ENCODE results near the gene ASPG.

Gene ASPG

DNA sequence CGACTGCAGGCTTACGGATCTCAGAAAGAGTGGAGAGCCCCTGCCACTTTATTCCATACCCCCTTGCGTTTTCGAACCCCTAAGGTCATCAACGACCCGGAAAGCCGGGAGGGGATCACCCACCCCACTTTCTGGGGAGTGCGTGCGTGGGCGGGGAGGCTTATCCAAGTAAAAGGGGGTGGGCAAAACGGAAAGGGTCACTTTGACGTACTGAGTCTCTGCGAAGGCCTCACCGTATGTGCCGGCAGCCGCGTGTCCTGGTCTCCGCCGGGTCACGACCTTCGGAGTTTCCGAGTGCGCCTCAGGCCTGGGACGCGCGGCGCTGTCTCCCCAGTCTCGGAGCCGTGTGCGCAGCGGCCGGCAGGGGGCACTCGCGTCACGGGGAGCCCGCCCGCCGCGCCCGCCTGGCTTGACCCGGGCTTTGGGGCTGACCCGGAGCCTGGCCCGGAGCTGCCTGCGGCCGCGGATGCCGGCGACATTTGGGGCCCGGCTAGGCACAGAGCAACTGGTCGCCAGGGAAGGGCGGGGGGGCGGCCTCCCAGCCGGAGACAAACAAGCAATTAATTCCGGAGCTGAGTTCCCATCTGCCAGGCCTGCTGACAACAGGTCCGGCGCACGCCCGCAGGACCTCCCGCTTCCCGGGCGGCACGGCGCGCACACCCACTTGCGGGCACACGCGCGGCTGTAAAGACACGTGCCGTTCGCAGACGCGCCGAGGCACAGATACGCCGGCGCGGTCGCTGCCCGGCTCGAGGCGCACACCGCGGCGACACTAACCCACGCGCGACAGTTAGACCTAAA, 52.0 kb downstream of the ASPG start:
- no peak overlapping the region for H3K27ac ChIP-seq (ENCODE audit: insufficient read depth, low read length, poor library complexity, severe bottlenecking)
- peak overlapping the region; percentile 62 for H3K4me3 ChIP-seq (ENCODE audit: insufficient read depth, low read depth, low read length, poor library complexity, severe bottlenecking)
- no peaks in the 10 kb centered on the region for H3K9me3 ChIP-seq (ENCODE audit: control insufficient read depth, low read length)
- peaks cover 26% of the 10 kb centered on the region for H3K4me1 ChIP-seq (ENCODE audit: control insufficient read depth, insufficient read depth, low read length, poor library complexity, severe bottlenecking)
- peak in 2 of 3 donors; percentile 19 to 27 for DNase-seq
- peaks cover 28% of the 10 kb centered on the region for H3K27me3 ChIP-seq (replicated peaks; ENCODE audit: control insufficient read depth, insufficient read depth, low read length, poor library complexity, severe bottlenecking)
- H3K36me3 ChIP-seq (ENCODE audit: control insufficient read depth, insufficient read depth, low read length): no peaks in the 10 kb centered on the region

DNA sequence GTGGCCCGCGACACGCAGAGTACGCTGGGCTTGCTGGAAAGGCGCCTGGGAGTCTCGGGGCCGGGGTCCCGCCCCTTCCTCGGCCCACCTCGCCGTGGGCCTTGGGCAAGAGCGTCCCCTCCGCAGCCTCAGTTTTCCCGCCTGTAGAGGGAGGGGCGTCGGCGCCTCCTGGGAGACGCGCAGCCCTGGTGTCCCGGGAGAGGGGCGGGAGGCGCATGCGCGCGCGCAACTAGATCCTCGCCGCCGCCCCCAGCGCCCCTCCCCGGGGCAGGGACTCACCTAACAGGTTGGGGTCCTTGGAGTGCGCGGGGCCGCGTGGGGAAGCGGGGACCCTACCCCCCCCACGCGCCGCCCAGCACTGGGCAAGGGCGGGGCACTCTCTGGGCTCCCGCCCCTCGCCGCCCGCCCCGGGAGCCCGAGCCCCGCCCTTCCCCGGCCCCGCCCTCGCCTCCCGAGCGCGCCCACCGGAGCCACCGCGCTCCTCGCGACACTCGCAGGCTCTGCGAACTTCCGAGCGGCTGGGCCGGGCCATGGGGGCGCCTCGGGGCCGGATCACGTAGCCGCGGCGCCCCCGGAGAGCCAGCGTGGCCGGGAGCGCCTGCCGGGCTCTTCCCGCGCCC, 52.7 kb downstream of the ASPG start, which contains the start of gene KIF26A:
Gene KIF26A, plus strand, starts transcription at position 490 of the 620 bp plus-strand sequence. CDS start 136 bp downstream, outside the sequence.
- H3K27ac ChIP-seq (ENCODE audit: insufficient read depth, low read length, poor library complexity, severe bottlenecking): no peak within 1 kb of the TSS
- H3K4me3 ChIP-seq (ENCODE audit: insufficient read depth, low read depth, low read length, poor library complexity, severe bottlenecking): peak within 1 kb of the TSS; percentile 62
- H3K9me3 ChIP-seq (ENCODE audit: control insufficient read depth, low read length): no peaks in the 10 kb centered on the region
- H3K27me3 ChIP-seq (replicated peaks; ENCODE audit: control insufficient read depth, insufficient read depth, low read length, poor library complexity, severe bottlenecking): peaks cover 28% of the 10 kb centered on the region
- H3K36me3 ChIP-seq (ENCODE audit: control insufficient read depth, insufficient read depth, low read length): no peaks in the 10 kb centered on the region
- DNase-seq: no peak
- H3K4me1 ChIP-seq (ENCODE audit: control insufficient read depth, insufficient read depth, low read length, poor library complexity, severe bottlenecking): peaks cover 26% of the 10 kb centered on the region

- H3K4me3 ChIP-seq (ENCODE audit: insufficient read depth, low read depth, low read length, poor library complexity, severe bottlenecking): peak overlapping the region; percentile 12
- no peak for DNase-seq
- H3K27ac ChIP-seq (ENCODE audit: insufficient read depth, low read length, poor library complexity, severe bottlenecking): no peak overlapping the region
- H3K9me3 ChIP-seq (ENCODE audit: control insufficient read depth, low read length): no peaks in the 10 kb centered on the region
- H3K4me1 ChIP-seq (ENCODE audit: control insufficient read depth, insufficient read depth, low read length, poor library complexity, severe bottlenecking): peaks cover 26% of the 10 kb centered on the region
- peaks cover 28% of the 10 kb centered on the region for H3K27me3 ChIP-seq (replicated peaks; ENCODE audit: control insufficient read depth, insufficient read depth, low read length, poor library complexity, severe bottlenecking)
- H3K36me3 ChIP-seq (ENCODE audit: control insufficient read depth, insufficient read depth, low read length): no peaks in the 10 kb centered on the region
Observed at GRCh38 chr14:104138718-104139459, 53.4 kb downstream of the ASPG start.

DNA sequence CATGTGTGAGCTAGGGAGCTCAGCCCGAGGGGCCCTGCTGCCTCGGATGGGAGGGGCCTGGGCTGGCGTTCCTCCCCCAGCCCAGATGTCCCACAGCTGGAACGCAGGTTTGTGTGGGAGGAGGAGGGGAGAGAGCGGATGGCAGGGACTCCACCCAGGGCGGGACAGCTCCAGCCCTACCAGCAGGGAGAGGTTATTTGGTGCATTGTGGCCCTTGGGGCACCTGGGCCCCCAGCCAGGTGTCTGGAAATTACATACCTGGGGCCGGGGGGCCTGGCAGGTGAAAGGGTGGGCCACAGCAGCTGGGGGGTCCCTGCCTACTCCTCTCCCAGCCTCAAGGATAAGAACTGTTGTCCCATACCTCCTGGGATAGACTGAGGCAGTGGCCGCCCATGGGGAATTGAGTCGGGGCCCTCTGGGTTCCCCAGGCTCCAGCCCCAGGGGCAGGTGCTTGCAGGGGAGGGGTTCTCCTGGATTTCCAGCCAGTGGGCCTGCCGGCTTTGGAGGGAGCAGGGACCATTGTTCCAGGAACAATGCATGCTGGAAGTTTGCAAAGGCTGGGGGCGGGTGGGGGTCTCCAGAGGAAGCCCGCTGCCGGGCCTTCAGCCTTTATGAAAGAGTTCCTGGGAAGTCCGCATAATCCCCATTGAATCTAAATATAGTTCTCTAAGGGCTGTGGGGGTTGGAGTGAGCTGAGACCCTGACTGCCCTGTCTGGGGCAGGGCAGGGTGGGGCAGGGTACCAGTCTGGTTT, 54.1 kb downstream of the ASPG start:
- Histone ChIP-seq H3K4me1 (ENCODE audit: control insufficient read depth, insufficient read depth, low read length, poor library complexity, severe bottlenecking) (peaks cover 26% of the 10 kb centered on the region), H3K9me3 (ENCODE audit: control insufficient read depth, low read length) (no peaks in the 10 kb centered on the region), H3K36me3 (ENCODE audit: control insufficient read depth, insufficient read depth, low read length) (no peaks in the 10 kb centered on the region), H3K4me3 (ENCODE audit: insufficient read depth, low read depth, low read length, poor library complexity, severe bottlenecking) (no peak overlapping the region), H3K27me3 (replicated peaks; ENCODE audit: control insufficient read depth, insufficient read depth, low read length, poor library complexity, severe bottlenecking) (peaks cover 28% of the 10 kb centered on the region), H3K27ac (ENCODE audit: insufficient read depth, low read length, poor library complexity, severe bottlenecking) (no peak overlapping the region)
- no peak for DNase-seq

- Histone ChIP-seq H3K36me3 (ENCODE audit: control insufficient read depth, insufficient read depth, low read length) (no peaks in the 10 kb centered on the region), H3K27ac (ENCODE audit: insufficient read depth, low read length, poor library complexity, severe bottlenecking) (no peak overlapping the region), H3K4me1 (ENCODE audit: control insufficient read depth, insufficient read depth, low read length, poor library complexity, severe bottlenecking) (peaks cover 26% of the 10 kb centered on the region), H3K27me3 (replicated peaks; ENCODE audit: control insufficient read depth, insufficient read depth, low read length, poor library complexity, severe bottlenecking) (peaks cover 23% of the 10 kb centered on the region), H3K9me3 (ENCODE audit: control insufficient read depth, low read length) (no peaks in the 10 kb centered on the region), H3K4me3 (ENCODE audit: insufficient read depth, low read depth, low read length, poor library complexity, severe bottlenecking) (no peak overlapping the region)
- no peak for DNase-seq
Observed at GRCh38 chr14:104140213-104140462, 54.6 kb downstream of the ASPG start.

DNA sequence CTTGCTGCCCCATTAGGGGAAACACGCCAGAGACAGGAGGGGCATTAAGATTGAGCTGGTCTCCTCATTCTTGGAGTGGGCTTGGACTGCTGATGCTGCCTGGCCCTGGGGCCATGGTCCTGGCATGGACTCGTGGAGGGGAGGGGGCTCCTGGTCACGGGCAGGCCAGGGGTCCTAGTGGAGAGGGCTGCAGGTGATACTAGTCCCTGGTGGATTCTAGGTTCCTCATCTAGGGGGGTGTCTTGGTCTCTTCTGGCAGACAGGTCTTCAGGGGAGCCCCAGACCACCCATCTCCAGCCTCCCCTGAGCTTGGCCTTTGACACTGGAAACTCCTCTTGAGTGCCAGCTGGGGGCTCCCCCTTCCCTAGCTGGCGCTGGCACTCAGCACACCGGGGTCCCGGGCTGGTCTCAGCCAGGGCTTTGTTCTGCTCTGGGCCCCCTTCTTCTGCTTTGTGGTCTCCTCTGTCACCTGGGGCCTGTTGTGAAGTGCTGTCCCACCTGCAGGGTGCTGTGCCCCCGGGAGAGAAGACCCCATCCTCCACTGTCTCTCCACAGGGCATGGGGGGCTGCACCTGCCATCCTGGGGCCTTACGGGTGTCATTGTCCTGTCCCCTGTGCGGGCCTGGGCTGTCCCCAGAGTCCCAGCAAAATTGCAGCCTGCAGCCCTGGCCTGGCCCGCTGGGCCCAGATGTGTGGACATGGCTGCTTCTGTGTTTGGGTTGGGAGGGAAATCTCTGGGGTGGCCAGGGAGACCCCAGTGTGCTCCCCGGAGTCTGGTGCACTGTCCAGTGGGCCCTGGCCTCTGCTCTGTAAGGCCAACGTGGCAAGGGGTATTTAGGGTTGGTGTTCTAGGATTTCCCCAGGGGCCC, 55.2 kb downstream of the ASPG start:
- Histone ChIP-seq H3K9me3 (ENCODE audit: control insufficient read depth, low read length) (no peaks in the 10 kb centered on the region), H3K27me3 (replicated peaks; ENCODE audit: control insufficient read depth, insufficient read depth, low read length, poor library complexity, severe bottlenecking) (peaks cover 18% of the 10 kb centered on the region)

DNA sequence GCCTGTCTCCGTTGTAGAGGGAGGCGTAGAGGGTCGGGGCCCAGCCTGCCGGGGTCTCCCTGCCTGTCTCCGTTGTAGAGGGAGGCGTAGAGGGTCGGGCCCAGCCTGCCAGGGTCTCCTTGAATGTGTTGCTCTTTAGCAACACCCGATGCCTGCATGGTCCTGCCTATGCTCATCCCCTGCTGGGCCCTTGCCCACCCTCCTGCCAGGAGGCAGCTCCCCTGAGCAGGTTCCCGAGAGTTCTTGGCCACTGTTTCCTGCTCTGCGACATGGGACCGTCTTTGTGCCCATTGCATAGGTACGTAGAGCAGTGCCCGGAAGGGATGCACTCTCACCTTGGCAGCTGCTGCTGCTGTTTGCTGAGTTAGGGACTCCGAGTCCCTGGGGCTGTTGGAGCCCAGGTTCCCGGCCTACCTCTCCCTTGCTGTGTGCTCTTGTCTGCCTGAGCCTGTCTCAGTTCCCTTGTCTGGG, 56.2 kb downstream of the ASPG start:
- H3K27ac ChIP-seq (ENCODE audit: insufficient read depth, low read length, poor library complexity, severe bottlenecking): no peak overlapping the region
- no peak for DNase-seq
- H3K4me1 ChIP-seq (ENCODE audit: control insufficient read depth, insufficient read depth, low read length, poor library complexity, severe bottlenecking): peaks cover 24% of the 10 kb centered on the region
- no peaks in the 10 kb centered on the region for H3K36me3 ChIP-seq (ENCODE audit: control insufficient read depth, insufficient read depth, low read length)
- H3K27me3 ChIP-seq (replicated peaks; ENCODE audit: control insufficient read depth, insufficient read depth, low read length, poor library complexity, severe bottlenecking): peaks cover 14% of the 10 kb centered on the region
- H3K4me3 ChIP-seq (ENCODE audit: insufficient read depth, low read depth, low read length, poor library complexity, severe bottlenecking): no peak overlapping the region
- no peaks in the 10 kb centered on the region for H3K9me3 ChIP-seq (ENCODE audit: control insufficient read depth, low read length)

More for the DNA sequence above, 55.2 kb downstream of the ASPG start:
- Histone ChIP-seq H3K4me1 (ENCODE audit: control insufficient read depth, insufficient read depth, low read length, poor library complexity, severe bottlenecking) (peaks cover 26% of the 10 kb centered on the region), H3K27ac (ENCODE audit: insufficient read depth, low read length, poor library complexity, severe bottlenecking) (no peak overlapping the region), H3K36me3 (ENCODE audit: control insufficient read depth, insufficient read depth, low read length) (no peaks in the 10 kb centered on the region), H3K4me3 (ENCODE audit: insufficient read depth, low read depth, low read length, poor library complexity, severe bottlenecking) (no peak overlapping the region)
- no peak for DNase-seq

GRCh38 chr14:104142136-104142945, 56.8 kb downstream of the ASPG start:
- Histone ChIP-seq H3K4me1 (ENCODE audit: control insufficient read depth, insufficient read depth, low read length, poor library complexity, severe bottlenecking) (peaks cover 17% of the 10 kb centered on the region), H3K36me3 (ENCODE audit: control insufficient read depth, insufficient read depth, low read length) (no peaks in the 10 kb centered on the region), H3K4me3 (ENCODE audit: insufficient read depth, low read depth, low read length, poor library complexity, severe bottlenecking) (no peak overlapping the region), H3K27me3 (replicated peaks; ENCODE audit: control insufficient read depth, insufficient read depth, low read length, poor library complexity, severe bottlenecking) (peaks cover 8% of the 10 kb centered on the region), H3K9me3 (ENCODE audit: control insufficient read depth, low read length) (no peaks in the 10 kb centered on the region), H3K27ac (ENCODE audit: insufficient read depth, low read length, poor library complexity, severe bottlenecking) (no peak overlapping the region)
- no peak for DNase-seq
